Thyroid gland (tissue), 4 donors: Measurements from ENCODE around the gene TAF1B.

Experiments used
- CTCF ChIP-seq, 6 experiments: fragments of 200-600 bp in 3 of 6; fragments of 450-650 bp in 3 of 6; sonication (generic) in 3 of 6; IDR thresholded peaks; one replicate each; pipeline ENCODE4 v1.5.1; 2016 to 2019; ENCODE audit warnings: antibody characterized with exemption in 6 of 6, mild to moderate bottlenecking in 2 of 6, inconsistent platforms in 1 of 6, moderate library complexity in 1 of 6
- POLR2A ChIP-seq, 2 donors: fragments of 450-650 bp; IDR thresholded peaks; one replicate each; pipeline ENCODE4 v1.6.1; 2017; ENCODE audit warnings: antibody characterized with exemption in 2 of 2, mild to moderate bottlenecking in 2 of 2, moderate library complexity in 1 of 2

GRCh38 chr2:9905413-9905812 is 62.1 kb downstream of the TAF1B start:
- TF ChIP-seq CTCF (IDR thresholded peaks at IDR 0.05): no peak
- no peak for TF ChIP-seq POLR2A (IDR thresholded peaks at IDR 0.05)
